ENCODE measurements around the gene IRX2.

Gene IRX2

GRCh38 chr5:2740051-2740875, 11.2 kb downstream of the IRX2 start:
- no peak for DNase-seq

DNA sequence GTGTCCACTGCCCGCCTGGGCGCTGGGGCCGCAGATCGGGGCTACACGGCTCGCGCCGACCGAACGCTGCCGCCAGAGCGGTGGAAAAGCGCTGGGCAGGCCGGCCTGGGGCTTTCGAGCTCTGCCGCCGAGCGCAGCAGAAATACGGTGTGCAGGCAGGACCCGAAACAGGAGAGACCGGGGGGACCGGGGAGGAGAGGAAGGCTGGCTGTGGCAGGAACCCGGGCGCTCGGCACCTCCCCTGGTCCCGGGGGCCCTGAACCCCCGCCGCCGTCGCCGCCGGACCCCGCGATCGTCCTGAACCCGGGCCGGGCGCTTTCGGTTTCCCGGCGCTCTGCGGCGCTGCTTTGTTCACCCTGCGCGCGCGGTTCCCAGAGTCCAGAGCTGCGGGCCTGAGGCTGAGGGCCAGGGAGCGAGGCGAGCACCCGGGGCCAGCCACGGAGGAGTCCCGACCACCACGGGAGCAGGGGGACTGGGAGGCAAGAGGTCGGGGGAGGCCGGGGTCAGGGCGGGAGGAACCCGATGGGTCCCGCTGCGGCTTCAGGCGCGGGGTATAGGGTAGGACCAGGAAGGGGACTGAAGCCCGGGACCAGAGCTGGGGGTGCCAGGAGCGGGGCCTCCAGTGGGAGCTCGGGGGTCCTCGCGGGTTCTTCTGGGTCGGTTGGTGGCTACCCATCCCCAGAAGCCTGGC, 12.0 kb downstream of the IRX2 start:
- no peak for DNase-seq

DNA sequence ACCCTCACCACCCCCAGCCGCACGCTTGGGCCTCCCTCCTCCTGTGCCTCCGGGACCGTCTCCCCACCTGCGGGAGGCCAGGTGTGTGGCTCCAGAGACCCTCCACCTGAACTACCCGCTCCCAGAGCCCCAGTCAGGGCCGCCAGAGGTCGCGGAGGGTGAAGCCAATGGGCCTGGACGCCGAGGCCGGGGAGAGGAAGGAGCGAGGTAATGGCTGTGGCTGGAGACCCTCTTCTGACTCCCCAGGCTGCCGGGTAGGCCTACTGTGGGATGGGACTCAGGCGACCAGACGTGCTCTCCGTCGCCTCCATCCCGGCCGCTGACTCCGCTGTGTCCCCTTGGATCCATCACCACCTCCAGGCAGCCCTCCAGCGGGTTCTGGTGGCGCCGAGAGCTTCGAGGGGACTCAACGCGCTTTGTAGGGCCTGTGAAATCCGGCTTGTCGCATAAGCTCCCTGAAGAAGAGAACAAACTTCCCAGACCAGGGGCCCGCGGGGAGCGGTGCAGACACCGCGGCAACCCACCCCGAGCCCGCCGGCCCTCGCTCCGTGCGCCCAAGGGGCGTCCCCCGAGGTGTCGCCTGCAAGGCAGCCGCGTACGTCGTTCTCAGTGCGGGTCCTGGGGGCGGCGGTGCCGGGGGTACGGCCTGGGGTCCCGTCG, 12.6 kb downstream of the IRX2 start:
- DNase-seq, result no peak

- no peak for DNase-seq
Measured at GRCh38 chr5:2738156-2738699, 13.2 kb downstream of the IRX2 start.

DNA sequence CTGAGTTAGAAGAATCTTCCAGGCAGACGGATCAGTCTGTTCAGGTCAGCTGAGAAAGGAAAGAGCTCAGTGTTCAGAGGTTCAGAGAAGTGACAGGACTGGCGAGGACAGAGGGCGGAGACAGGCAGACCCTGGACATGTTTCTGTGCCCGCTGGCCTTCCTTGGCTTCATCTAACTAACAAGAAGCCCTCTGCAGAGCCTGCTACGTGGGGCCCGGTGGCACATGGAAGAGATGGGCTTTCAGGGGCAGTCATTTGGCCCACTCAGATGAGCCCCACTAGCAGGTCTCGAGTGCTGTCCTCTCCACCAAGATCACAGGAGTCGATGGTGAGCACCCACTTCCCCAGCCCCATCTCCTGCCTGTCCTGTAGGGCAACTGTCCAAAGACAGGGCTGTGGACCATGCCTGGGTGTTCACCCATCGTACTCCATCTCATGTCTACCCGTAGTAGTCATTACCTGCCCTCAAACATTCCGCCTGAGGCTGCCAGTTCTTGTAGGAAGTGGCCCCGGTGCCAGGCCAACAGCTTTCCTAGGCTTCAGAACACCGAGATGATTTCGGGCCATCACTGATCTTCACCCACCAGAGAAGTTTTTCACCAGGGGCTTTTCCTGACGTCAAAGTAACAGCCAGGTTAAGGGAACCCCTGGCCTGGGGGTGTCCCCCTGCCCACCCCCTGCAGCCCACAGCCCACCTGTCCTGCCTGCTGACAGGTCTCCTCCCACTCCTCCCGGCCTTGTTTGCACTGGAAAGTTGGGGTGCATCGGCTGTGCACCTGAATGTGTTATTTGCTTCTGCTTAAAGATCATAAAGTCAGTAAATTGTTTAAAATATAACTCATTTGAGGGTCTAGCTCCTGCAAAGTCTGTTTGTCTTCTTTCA, 14.0 kb downstream of the IRX2 start:
- no peak for DNase-seq

DNA sequence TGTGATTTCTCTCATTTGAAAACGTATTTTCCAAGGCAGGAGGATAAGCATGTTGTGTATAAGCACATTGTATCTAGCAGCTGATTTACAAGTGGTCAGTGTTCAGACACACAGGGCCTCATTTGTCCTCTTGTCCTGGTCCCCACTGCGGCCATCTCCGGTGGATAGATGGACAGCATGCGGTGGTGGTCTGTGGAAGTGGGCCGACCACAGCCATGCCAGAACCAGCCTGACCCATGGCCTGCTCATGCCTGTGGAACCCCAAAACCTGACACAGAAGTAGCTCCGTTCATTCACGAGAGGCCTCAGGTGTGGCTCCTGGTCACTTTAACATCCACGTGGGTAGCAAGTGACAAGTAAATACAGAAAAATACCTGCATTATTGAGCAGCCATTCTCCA, 14.6 kb downstream of the IRX2 start:
- no peak for DNase-seq

DNA sequence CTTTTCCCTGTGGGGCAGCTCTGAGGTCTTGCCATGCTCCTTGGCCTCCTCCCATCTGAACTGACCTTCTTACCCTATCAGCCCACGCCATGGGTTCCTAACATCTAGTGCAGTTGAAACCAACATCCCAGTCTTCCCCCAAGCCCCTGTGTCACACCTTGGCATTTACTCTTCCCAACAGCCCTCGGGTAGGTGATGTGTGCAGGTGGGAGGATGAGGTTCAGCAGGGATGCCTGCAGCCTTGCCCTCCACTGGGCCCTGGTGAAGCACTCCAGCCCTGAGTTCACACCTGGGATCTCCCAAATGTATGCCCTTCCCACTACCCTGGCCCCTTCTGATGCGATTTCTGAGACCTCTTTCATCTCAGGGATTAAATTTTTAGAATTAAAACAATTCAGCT, 15.5 kb downstream of the IRX2 start:
- no peak for DNase-seq

GRCh38 chr5:2732850-2733249, 18.6 kb downstream of the IRX2 start:
- peak; percentile 16 for DNase-seq

DNA sequence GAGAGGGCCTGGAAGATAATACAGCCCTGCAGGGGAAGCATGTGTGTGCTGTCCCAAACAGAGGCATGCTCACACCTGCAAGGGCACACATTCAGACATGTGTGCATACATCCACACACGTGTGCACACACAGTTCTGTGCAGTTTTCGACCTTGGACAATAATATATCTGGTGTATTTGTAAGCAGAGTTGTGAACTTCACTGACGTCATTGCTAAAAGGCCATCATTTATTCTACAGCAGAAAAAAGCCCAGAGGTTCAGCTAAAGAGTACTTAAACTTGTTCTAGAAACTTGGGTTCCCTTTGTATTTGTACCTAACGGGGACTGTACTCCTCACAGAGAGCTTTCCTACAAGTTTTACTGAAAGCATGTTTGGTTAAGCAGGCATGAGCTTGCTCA, 19.5 kb downstream of the IRX2 start:
- DNase-seq, result no peak

GRCh38 chr5:2729189-2729588, 22.3 kb downstream of the IRX2 start:
- DNase-seq, result no peak

GRCh38 chr5:2727550-2727949, 23.9 kb downstream of the IRX2 start:
- DNase-seq, result no peak

GRCh38 chr5:2725980-2726765, 25.3 kb downstream of the IRX2 start:
- no peak for DNase-seq

DNA sequence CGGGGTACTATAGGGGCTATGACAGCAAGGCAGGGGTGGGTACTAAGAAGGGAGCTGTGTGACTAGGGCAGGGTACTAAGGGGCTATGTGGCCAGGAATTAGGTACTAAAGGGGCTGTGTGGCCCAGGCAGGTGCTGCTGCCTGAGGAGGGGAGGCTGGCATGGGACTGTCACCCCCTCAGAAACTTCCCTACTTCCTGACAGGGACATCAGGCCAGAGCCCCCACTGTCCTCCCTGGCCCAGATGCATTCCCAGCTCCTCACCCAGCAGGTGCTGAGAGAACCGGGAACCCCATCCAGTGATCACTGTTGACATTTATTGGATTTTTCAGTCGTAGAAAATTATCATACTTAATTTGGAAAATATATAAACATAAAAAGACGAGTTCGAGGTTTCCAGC, 26.6 kb downstream of the IRX2 start:
- DNase-seq, result no peak

- DNase-seq, result no peak
Measured at GRCh38 chr5:2724031-2724581, 27.4 kb downstream of the IRX2 start.

GRCh38 chr5:2722901-2723300, 28.6 kb downstream of the IRX2 start:
- DNase-seq, result no peak

DNA sequence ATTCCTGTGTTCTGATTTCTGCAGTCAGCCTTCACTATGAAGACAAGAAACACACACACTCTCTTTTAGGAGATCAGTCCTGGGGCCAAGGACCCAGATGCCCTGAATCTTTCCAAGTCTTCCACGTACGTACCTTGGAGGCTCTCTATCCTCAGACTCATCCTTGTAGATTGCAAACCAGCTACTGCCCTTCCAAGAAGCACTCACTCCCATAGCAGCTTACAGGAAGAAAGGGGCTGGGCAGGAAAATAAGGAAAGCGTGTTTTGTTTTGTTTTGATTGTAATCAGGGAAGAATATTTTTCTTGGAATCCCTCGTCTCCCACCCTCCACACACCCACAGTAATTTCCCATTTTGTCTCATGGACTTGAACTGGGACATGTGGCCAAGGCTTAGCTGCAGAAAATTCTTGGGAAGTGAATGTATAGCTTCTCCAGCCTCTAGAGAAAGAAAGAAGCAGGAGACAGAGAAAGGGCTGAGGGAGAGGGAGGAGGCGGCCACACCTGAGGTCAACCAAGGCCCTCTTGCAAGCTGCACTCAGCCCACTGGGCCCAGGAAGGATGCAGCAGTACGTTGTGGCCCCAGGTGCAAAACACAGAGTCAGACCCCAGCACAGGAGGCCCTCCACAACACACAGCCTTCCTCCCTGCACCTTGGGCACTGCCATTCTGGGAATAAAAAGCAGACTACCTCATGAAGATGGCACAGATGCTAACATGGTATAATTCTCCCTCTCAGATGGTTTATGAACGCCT, 29.9 kb downstream of the IRX2 start:
- no peak for DNase-seq

DNA sequence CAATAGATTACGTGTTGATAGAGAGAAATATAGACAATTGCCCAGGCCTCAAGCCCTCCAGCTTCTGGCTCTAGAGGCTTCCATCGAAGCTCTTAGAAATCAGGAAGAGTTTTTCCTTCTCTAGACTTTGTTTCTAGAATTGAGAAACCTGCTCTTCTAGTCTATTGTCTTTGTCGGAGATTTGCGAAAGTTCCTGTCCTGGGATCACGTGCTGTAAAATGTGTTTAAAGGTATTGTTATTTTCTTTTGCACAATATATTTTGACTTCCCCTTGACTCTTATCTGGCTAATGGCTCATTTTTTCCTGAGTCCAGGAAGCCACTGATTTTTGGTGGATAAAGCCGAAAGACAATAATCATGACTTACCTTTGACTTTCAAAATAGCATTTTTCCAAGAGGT, 32.1 kb downstream of the IRX2 start:
- no peak for DNase-seq

- DNase-seq, result no peak
Measured at GRCh38 chr5:2718115-2718514, 33.4 kb downstream of the IRX2 start.

DNA sequence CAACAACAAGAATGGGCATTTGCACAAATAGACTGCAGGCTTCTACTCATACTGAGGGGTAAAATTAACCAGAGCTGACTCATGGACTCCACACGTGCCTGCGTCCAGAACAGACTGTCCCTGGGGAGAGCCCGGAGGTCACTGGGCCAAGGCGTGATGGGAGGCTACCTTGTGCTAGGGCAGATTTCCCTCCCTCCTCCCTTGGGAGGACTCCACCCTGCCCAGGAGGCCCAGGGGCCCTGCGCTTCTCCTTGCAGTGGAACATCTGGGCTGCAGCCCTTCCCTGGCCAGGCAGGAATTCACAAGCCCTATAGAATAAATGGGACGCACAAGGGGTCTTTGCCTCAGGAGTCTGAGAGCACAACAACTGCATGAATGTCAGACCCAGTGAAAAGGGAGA, 35.6 kb downstream of the IRX2 start:
- DNase-seq, result no peak

GRCh38 chr5:2714805-2715204, 36.7 kb downstream of the IRX2 start:
- no peak for DNase-seq

- no peak for DNase-seq
Measured at GRCh38 chr5:2714026-2714425, 37.5 kb downstream of the IRX2 start.

All from DMS53 (cell line).